SK-N-SH (cell line): ENCODE data around the gene ALDH9A1. TPM values are rescaled to one million over a fixed set of nuclear protein-coding genes. Genes with fewer than 3 reads are reported as not detected.
A peak's percentile ranks its signal among the peaks of the same experiment; 100 is the strongest.

Experiments
- CTCF ChIA-PET: fragments of 300-600, 350-600 bp; formaldehyde crosslinking; extraction: SDS; loops from one replicate; lab custom pipeline; 2021; lab: Yijun Ruan, JAX
- POLR2A ChIA-PET: fragments of 350-600 bp; sonication (Branson Sonifier 250); formaldehyde crosslinking; extraction: SDS; loops from one replicate; lab custom pipeline; 2020; ENCODE audit warnings: antibody characterized with exemption, inconsistent platforms; lab: Yijun Ruan, JAX
- DNase-seq: peaks from one replicate; pipeline ENCODE4 v3.0.0; 2012
- H2AFZ ChIP-seq: fragments of 200-600 bp; sonication (generic); 2 replicates; pipeline ENCODE4 v1.8.1; 2016; ENCODE audit warnings: antibody characterized with exemption, mild to moderate bottlenecking, low read depth
- H3F3A ChIP-seq: fragments of 200-600 bp; sonication (generic); replicated peaks from 2 replicates; pipeline ENCODE3; 2016; ENCODE audit warnings: antibody characterized with exemption, mild to moderate bottlenecking; ENCODE audit not compliant: insufficient read depth
- H3K27ac ChIP-seq, 2 experiments: fragments of 200-500 bp in 1 of 2; fragments of 200-600 bp in 1 of 2; sonication (Bioruptor generic) in 1 of 2; sonication (generic), shearing (Covaris generic) in 1 of 2; 2 replicates each; pipeline versions ENCODE4 v1.5.1 to v1.6.1; 2014 to 2016; ENCODE audit warnings: low read depth in 2 of 2, inconsistent platforms in 1 of 2, low read length in 1 of 2, mild to moderate bottlenecking in 1 of 2, mixed read lengths in 1 of 2
- H3K27me3 ChIP-seq: fragments of 200-600 bp; sonication (generic), shearing (Covaris generic); 2 replicates; pipeline ENCODE4 v1.6.1; 2016; ENCODE audit warnings: mixed run types; ENCODE audit not compliant: insufficient read depth
- H3K36me3 ChIP-seq, 2 experiments: fragments of 200-500 bp in 1 of 2; fragments of 200-600 bp in 1 of 2; sonication (Bioruptor generic) in 1 of 2; sonication (generic) in 1 of 2; replicated peaks in 1 of 2; 2 replicates each; pipeline versions ENCODE3 to v1.5.1; 2014 to 2016; ENCODE audit warnings: low read length in 1 of 2, mild to moderate bottlenecking in 1 of 2; ENCODE audit not compliant: insufficient read depth in 2 of 2, control insufficient read depth in 1 of 2
- H3K4me1 ChIP-seq, 2 experiments: fragments of 200-500 bp in 1 of 2; fragments of 200-600 bp in 1 of 2; sonication (Bioruptor generic) in 1 of 2; sonication (generic), shearing (Covaris generic) in 1 of 2; 2 replicates each; pipeline versions ENCODE4 v1.5.1 to v1.6.1; 2014 to 2016; ENCODE audit warnings: low read depth in 1 of 2, low read length in 1 of 2, mixed run types in 1 of 2; ENCODE audit not compliant: insufficient read depth in 2 of 2, control insufficient read depth in 1 of 2
- H3K4me2 ChIP-seq: fragments of 200-600 bp; sonication (generic), shearing (Covaris generic); 2 replicates; pipeline ENCODE4 v1.6.1; 2017; ENCODE audit warnings: mixed run types
- H3K4me3 ChIP-seq, 2 experiments: fragments of 200-500 bp in 1 of 2; fragments of 200-600 bp in 1 of 2; sonication (Bioruptor generic) in 1 of 2; sonication (generic), shearing (Covaris generic) in 1 of 2; 2 replicates each; pipeline versions ENCODE4 v1.5.1 to v1.8.1; 2014 to 2016; ENCODE audit warnings: low read depth in 2 of 2, inconsistent platforms in 1 of 2, low read length in 1 of 2, mild to moderate bottlenecking in 1 of 2, mixed read lengths in 1 of 2, moderate library complexity in 1 of 2
- H3K79me2 ChIP-seq: fragments of 200-600 bp; sonication (generic); 2 replicates; pipeline ENCODE4 v1.8.1; 2017; ENCODE audit warnings: mild to moderate bottlenecking; ENCODE audit not compliant: insufficient read depth
- H3K9ac ChIP-seq: fragments of 200-600 bp; sonication (generic); 2 replicates; pipeline ENCODE4 v1.6.1; 2017; ENCODE audit warnings: mixed run types
- H3K9me2 ChIP-seq: fragments of 200-600 bp; sonication (generic); 2 replicates; pipeline ENCODE4 v1.6.1; 2017; ENCODE audit warnings: mixed run types
- H3K9me3 ChIP-seq: fragments of 200-600 bp; sonication (generic); 2 replicates; pipeline ENCODE4 v1.6.1; 2017; ENCODE audit warnings: mixed run types, mild to moderate bottlenecking, moderate library complexity
- H4K20me1 ChIP-seq: fragments of 200-600 bp; sonication (generic); 2 replicates; pipeline ENCODE4 v1.6.1; 2017; ENCODE audit warnings: mild to moderate bottlenecking, mixed run types; ENCODE audit not compliant: insufficient read depth
- CHD2 ChIP-seq: fragments of 150-350 bp; IDR thresholded peaks from 2 replicates; pipeline ENCODE4 v1.6.1; 2018; ENCODE audit warnings: low read length; ENCODE audit not compliant: partially characterized antibody
- EP300 ChIP-seq, 2 experiments: IDR thresholded peaks; 2 replicates each; pipeline versions ENCODE4 v1.4.0 to v1.6.1; 2012; ENCODE audit warnings: borderline replicate concordance in 1 of 2, low read depth in 1 of 2, low read length in 1 of 2
- EZH2phosphoT487 ChIP-seq: fragments of 200-600 bp; sonication (generic); IDR thresholded peaks from 2 replicates; pipeline ENCODE4 v1.6.1; 2017; ENCODE audit warnings: low read depth, mixed run types, mild to moderate bottlenecking, antibody characterized with exemption, moderate library complexity, borderline replicate concordance
- FOSL2 ChIP-seq: IDR thresholded peaks from 2 replicates; pipeline ENCODE4 v1.4.0; 2012; ENCODE audit warnings: low read depth, mild to moderate bottlenecking, moderate library complexity, borderline replicate concordance
- FOXJ3 ChIP-seq: sonication (generic); formaldehyde crosslinking; IDR thresholded peaks from 2 replicates; pipeline ENCODE4 v1.5.1; 2020; ENCODE audit warnings: mild to moderate bottlenecking, missing genetic modification reagents
- GABPA ChIP-seq: IDR thresholded peaks from 2 replicates; pipeline ENCODE4 v1.4.0; 2012; ENCODE audit warnings: low read depth, mild to moderate bottlenecking
- GATA2 ChIP-seq: sonication (generic); formaldehyde crosslinking; IDR thresholded peaks from 2 replicates; pipeline ENCODE4 v1.5.0; 2020; ENCODE audit warnings: mild to moderate bottlenecking, missing genetic modification reagents
- JUND ChIP-seq: IDR thresholded peaks from 2 replicates; pipeline ENCODE4 v1.4.0; 2012
- MXI1 ChIP-seq: IDR thresholded peaks from 2 replicates; pipeline ENCODE4 v1.6.1; 2012; ENCODE audit warnings: mild to moderate bottlenecking, low read depth, low read length, improper control_type of control experiment
- RXRA ChIP-seq: IDR thresholded peaks from 2 replicates; pipeline ENCODE4 v1.4.0; 2012; ENCODE audit warnings: low read depth, mild to moderate bottlenecking, borderline replicate concordance
- SIN3A ChIP-seq: IDR thresholded peaks from 2 replicates; pipeline ENCODE4 v1.6.1; 2012; ENCODE audit warnings: low read depth, mild to moderate bottlenecking, low read length, moderate library complexity, borderline replicate concordance
- SMC3 ChIP-seq: IDR thresholded peaks from 2 replicates; pipeline ENCODE4 v1.6.1; 2012; ENCODE audit warnings: low read depth, low read length, improper control_type of control experiment
- TAF1 ChIP-seq: IDR thresholded peaks from 2 replicates; pipeline ENCODE4 v1.6.1; 2012; ENCODE audit warnings: low read depth, mild to moderate bottlenecking, low read length, moderate library complexity, borderline replicate concordance
- TCF12 ChIP-seq: IDR thresholded peaks from 2 replicates; pipeline ENCODE4 v1.4.0; 2012
- TEAD4 ChIP-seq: IDR thresholded peaks from 2 replicates; pipeline ENCODE4 v1.4.0; 2012; ENCODE audit warnings: mild to moderate bottlenecking, borderline replicate concordance; ENCODE audit not compliant: insufficient read depth
- USF1 ChIP-seq: IDR thresholded peaks from 2 replicates; pipeline ENCODE4 v1.4.0; 2012; ENCODE audit warnings: low read depth, borderline replicate concordance
- ZBTB33 ChIP-seq: IDR thresholded peaks from 2 replicates; pipeline ENCODE4 v1.4.0; 2012; ENCODE audit warnings: low read depth, borderline replicate concordance
- WGBS: methylation state at CpG from one replicate; pipeline ENCODE4 v1.1.6; 2017; ENCODE audit warnings: low lambda C conversion rate; 5-methylcytosine and 5-hydroxymethylcytosine counted together
- polyA plus RNA-seq, 3 experiments: library from polyadenylated mRNA; depleted of rRNA; stranded (reverse); fragments of >200 nt; gene quantifications; 2 replicates each; pipeline ENCODE4 v1.2.3, GENCODE V29; 2012
- TF ChIP-seq, protein P1 (sequence below): fragments of 150-350 bp; IDR thresholded peaks from 2 replicates; pipeline ENCODE4 v1.6.1; 2017; ENCODE audit warnings: antibody characterized with exemption, low read length, low read depth, borderline replicate concordance
- TF ChIP-seq, protein P2 (sequence below): fragments of 200-600 bp; sonication (generic); IDR thresholded peaks from 2 replicates; pipeline ENCODE4 v1.6.1; 2017; ENCODE audit warnings: antibody characterized with exemption, mild to moderate bottlenecking, moderate library complexity
- TF ChIP-seq, protein P3 (sequence below): IDR thresholded peaks from 2 replicates; pipeline ENCODE4; 2012
- TF ChIP-seq, protein P4 (sequence below): IDR thresholded peaks from 2 replicates; pipeline ENCODE4 v1.4.0; 2012; ENCODE audit warnings: low read depth

Gene ALDH9A1
- polyA plus RNA-seq, 1 of the 3 experiments (the other 2 are of a cell fraction), result 31.3 TPM

- TF ChIP-seq JUND (no peak), ZBTB33 (no peak), USF1 (no peak)
Observed at GRCh38 chr1:165632152-165632469, 66.3 kb downstream of the ALDH9A1 start (continued).

DNA sequence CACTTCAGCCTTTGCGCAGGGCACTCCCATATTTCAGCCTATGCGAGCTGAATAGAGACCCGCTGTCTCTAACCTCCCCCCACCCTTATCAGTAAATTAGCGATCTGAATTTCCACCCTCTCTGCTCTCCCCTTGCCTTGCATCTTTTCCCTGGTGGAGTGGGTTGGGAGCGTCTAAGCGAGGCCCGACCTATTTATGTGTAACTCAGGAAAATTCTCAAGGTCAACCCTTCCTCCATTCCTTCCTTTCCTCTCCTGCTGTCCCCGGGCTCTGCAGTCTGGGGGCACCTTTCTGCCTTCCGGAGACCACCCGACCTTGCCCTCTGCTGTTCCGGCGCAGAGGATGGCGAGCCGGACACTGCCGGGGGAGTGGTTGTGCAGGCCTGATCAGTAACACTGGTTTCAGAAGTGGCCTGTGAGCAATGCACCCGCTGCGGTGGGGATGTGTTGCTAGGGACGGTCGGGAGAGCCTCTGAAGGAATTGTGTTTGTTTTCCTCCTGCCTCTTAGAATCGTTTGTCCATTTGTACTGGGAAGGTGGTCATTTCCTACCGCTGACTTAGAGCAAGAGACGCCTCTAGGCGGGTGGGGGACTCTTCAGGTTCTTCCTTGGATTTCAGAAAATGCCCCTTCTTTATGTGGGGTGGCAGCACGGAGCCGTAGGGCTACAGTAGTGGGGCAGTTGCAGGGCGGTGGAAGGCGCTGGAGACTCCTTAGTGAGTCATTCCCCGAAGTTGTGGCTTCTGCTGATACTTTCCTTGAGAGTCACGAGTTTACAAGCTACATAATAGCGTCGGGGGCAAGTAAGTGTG, 66.8 kb downstream of the ALDH9A1 start:
- H3K27ac ChIP-seq, result peak overlapping the region; percentile 80 to 96
- H3K27me3 ChIP-seq, result no peaks in the 10 kb centered on the region
- peaks cover 9 to 24% of the 10 kb centered on the region in 2 experiments; a peak in 3 of 4 replicates for H3K4me1 ChIP-seq
- POLR2A ChIA-PET, result interaction anchor here (0.9 kb wide), 1 partner anchor 233 kb away, joined by 4 read pairs; no protein-coding TSS in a partner anchor
- H3F3A ChIP-seq, result peaks cover 11% of the 10 kb centered on the region
- WGBS, result under 1% methylated on average over 31 of the region's 31 CpGs
- H3K4me2 ChIP-seq, result peak overlapping the region; percentile 79
- H2AFZ ChIP-seq, result peak overlapping the region; percentile 83
- peak overlapping the region; percentile 69 for H3K9ac ChIP-seq
- peak overlapping the region; percentile 77 to 99 for H3K4me3 ChIP-seq
- H4K20me1 ChIP-seq, result peaks cover 18% of the 10 kb centered on the region
- H3K9me2 ChIP-seq, result no peaks in the 10 kb centered on the region
- CTCF ChIA-PET, result interaction anchor here (0.8 to 1.5 kb wide), 2 partner anchors 14 to 275 kb away, joined by 3 to 5 read pairs; no protein-coding TSS in a partner anchor
- H3K9me3 ChIP-seq, result no peaks in the 10 kb centered on the region
- peaks cover 11% of the 10 kb centered on the region in 2 experiments for H3K36me3 ChIP-seq
- peaks cover 41% of the 10 kb centered on the region for H3K79me2 ChIP-seq
- DNase-seq, result peak; percentile 59
- peak; percentile 43; the same call in 1 of the 2 replicates for TF ChIP-seq GATA2 (CRISPR knock-in tag)
- peak; percentile 22; the same call in 1 of the 2 replicates for TF ChIP-seq TCF12
- no peak for TF ChIP-seq FOXJ3 (CRISPR knock-in tag)
- TF ChIP-seq EP300 (IDR thresholded peaks at IDR 0.05; ENCODE audit: borderline replicate concordance in 1 of 2, low read depth in 1 of 2, low read length in 1 of 2), result no peak
- TF ChIP-seq CHD2, result no peak
- 0 out of 2 replicates have a peak, but pooled peaks have one; percentile 8 for TF ChIP-seq TAF1
- no peak for TF ChIP-seq SMC3
- TF ChIP-seq MXI1, result peak; percentile 50; the same call in 1 of the 2 replicates
- TF ChIP-seq, protein P1, sequence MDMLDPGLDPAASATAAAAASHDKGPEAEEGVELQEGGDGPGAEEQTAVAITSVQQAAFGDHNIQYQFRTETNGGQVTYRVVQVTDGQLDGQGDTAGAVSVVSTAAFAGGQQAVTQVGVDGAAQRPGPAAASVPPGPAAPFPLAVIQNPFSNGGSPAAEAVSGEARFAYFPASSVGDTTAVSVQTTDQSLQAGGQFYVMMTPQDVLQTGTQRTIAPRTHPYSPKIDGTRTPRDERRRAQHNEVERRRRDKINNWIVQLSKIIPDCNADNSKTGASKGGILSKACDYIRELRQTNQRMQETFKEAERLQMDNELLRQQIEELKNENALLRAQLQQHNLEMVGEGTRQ, result no peak
- TF ChIP-seq, protein P2, sequence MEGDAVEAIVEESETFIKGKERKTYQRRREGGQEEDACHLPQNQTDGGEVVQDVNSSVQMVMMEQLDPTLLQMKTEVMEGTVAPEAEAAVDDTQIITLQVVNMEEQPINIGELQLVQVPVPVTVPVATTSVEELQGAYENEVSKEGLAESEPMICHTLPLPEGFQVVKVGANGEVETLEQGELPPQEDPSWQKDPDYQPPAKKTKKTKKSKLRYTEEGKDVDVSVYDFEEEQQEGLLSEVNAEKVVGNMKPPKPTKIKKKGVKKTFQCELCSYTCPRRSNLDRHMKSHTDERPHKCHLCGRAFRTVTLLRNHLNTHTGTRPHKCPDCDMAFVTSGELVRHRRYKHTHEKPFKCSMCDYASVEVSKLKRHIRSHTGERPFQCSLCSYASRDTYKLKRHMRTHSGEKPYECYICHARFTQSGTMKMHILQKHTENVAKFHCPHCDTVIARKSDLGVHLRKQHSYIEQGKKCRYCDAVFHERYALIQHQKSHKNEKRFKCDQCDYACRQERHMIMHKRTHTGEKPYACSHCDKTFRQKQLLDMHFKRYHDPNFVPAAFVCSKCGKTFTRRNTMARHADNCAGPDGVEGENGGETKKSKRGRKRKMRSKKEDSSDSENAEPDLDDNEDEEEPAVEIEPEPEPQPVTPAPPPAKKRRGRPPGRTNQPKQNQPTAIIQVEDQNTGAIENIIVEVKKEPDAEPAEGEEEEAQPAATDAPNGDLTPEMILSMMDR, result peak; percentile 32; the same call in 1 of the 2 replicates
- peak; percentile 61 for TF ChIP-seq JUND
- 0 out of 2 replicates have a peak, but pooled peaks have one; percentile 51 for TF ChIP-seq SIN3A
- no peak for TF ChIP-seq USF1
- TF ChIP-seq RXRA, result no peak
- TF ChIP-seq TEAD4, result no peak
- peak; percentile 82; the same call in 1 of the 2 replicates for TF ChIP-seq FOSL2
- TF ChIP-seq, protein P3, sequence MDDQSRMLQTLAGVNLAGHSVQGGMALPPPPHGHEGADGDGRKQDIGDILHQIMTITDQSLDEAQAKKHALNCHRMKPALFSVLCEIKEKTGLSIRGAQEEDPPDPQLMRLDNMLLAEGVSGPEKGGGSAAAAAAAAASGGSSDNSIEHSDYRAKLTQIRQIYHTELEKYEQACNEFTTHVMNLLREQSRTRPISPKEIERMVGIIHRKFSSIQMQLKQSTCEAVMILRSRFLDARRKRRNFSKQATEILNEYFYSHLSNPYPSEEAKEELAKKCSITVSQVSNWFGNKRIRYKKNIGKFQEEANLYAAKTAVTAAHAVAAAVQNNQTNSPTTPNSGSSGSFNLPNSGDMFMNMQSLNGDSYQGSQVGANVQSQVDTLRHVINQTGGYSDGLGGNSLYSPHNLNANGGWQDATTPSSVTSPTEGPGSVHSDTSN, result no peak
- TF ChIP-seq GABPA, result no peak
- TF ChIP-seq EZH2phosphoT487, result no peak
- TF ChIP-seq, protein P4, sequence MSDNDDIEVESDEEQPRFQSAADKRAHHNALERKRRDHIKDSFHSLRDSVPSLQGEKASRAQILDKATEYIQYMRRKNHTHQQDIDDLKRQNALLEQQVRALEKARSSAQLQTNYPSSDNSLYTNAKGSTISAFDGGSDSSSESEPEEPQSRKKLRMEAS, result peak; percentile 59
